HEK293 (cell line): Measurements from ENCODE around the gene SULT1A3.
"Not testable (repeated sequence)": the region's sequence is repeated elsewhere in the genome, so short reads cannot be mapped to it uniquely, and the experiment has no call there.

Experiments
- CTCF ChIA-PET: fragments of 350-600 bp; formaldehyde crosslinking; extraction: SDS; loops from one replicate; lab custom pipeline; 2021; ENCODE audit warnings: antibody characterized with exemption; lab: Yijun Ruan, JAX
- POLR2A ChIA-PET: fragments of 300-600 bp; formaldehyde crosslinking; extraction: SDS; loops from one replicate; lab custom pipeline; 2020; ENCODE audit warnings: antibody characterized with exemption, inconsistent platforms; lab: Yijun Ruan, JAX
- H3K27ac ChIP-seq: fragments of 200-500 bp; sonication (Bioruptor generic); 2 replicates; pipeline ENCODE4 v1.5.1; 2014; ENCODE audit warnings: low read depth, low read length, control low read depth, inconsistent platforms; ENCODE audit errors: extremely low read depth
- H3K36me3 ChIP-seq, 2 experiments: fragments of 200-500 bp in 1 of 2; sonication (Bioruptor generic) in 1 of 2; 1 replicate in 1 of 2; 2 replicates in 1 of 2; pipeline ENCODE4 v1.5.1; 2014 to 2017; ENCODE audit warnings: inconsistent platforms in 2 of 2, low read length in 2 of 2; ENCODE audit not compliant: control insufficient read depth in 2 of 2, insufficient read depth in 1 of 2
- H3K4me1 ChIP-seq: fragments of 200-500 bp; sonication (Bioruptor generic); 2 replicates; pipeline ENCODE4 v1.5.1; 2014; ENCODE audit warnings: mild to moderate bottlenecking, low read length, inconsistent platforms; ENCODE audit not compliant: control insufficient read depth, insufficient read depth
- H3K4me3 ChIP-seq: 2 replicates; pipeline ENCODE4 v1.5.1; 2011; ENCODE audit warnings: low read depth, mild to moderate bottlenecking, control low read depth, low read length, moderate library complexity
- H3K9me3 ChIP-seq: fragments of 200-500 bp; sonication (Bioruptor generic); 2 replicates; pipeline ENCODE4 v1.5.1; 2014; ENCODE audit warnings: low read depth, low read length, inconsistent platforms; ENCODE audit not compliant: control insufficient read depth, insufficient read depth
- GLI2 ChIP-seq: fragments of 450-650 bp; formaldehyde crosslinking; IDR thresholded peaks from 2 replicates; pipeline ENCODE4; 2017; ENCODE audit warnings: missing biosample characterization, missing genetic modification characterization, low read depth, borderline replicate concordance
- OSR2 ChIP-seq: fragments of 450-650 bp; formaldehyde crosslinking; IDR thresholded peaks from 2 replicates; pipeline ENCODE4 v1.5.1; 2016; ENCODE audit warnings: missing biosample characterization, missing genetic modification characterization
- PRDM1 ChIP-seq: fragments of 450-650 bp; formaldehyde crosslinking; IDR thresholded peaks from 2 replicates; pipeline ENCODE4; 2016; ENCODE audit warnings: missing biosample characterization, missing genetic modification characterization
- SP7 ChIP-seq: fragments of 450-650 bp; formaldehyde crosslinking; IDR thresholded peaks from 2 replicates; pipeline ENCODE4 v1.5.1; 2016; ENCODE audit warnings: missing biosample characterization, missing genetic modification characterization
- YY2 ChIP-seq: fragments of 450-650 bp; formaldehyde crosslinking; IDR thresholded peaks from 2 replicates; pipeline ENCODE4 v1.5.1; 2016; ENCODE audit warnings: missing biosample characterization, missing genetic modification characterization
- ZIC2 ChIP-seq: fragments of 450-650 bp; formaldehyde crosslinking; IDR thresholded peaks from 2 replicates; pipeline ENCODE4 v1.5.1; 2016; ENCODE audit warnings: missing biosample characterization, missing genetic modification characterization
- ZNF202 ChIP-seq: fragments of 450-650 bp; formaldehyde crosslinking; IDR thresholded peaks from 2 replicates; pipeline ENCODE4 v1.5.1; 2016; ENCODE audit warnings: missing biosample characterization, missing genetic modification characterization, borderline replicate concordance
- ZNF354C ChIP-seq: fragments of 450-650 bp; formaldehyde crosslinking; IDR thresholded peaks from 2 replicates; pipeline ENCODE4 v1.5.1; 2016; ENCODE audit warnings: missing biosample characterization, missing genetic modification characterization, low read depth, borderline replicate concordance
- ZNF426 ChIP-seq: fragments of 450-650 bp; formaldehyde crosslinking; IDR thresholded peaks from 2 replicates; pipeline ENCODE4 v1.5.1; 2017; ENCODE audit warnings: missing biosample characterization, missing genetic modification characterization, mild to moderate bottlenecking, inconsistent platforms, moderate library complexity
- ZNF658 ChIP-seq: fragments of 450-650 bp; formaldehyde crosslinking; IDR thresholded peaks from 2 replicates; pipeline ENCODE4; 2016; ENCODE audit warnings: missing biosample characterization, missing genetic modification characterization
- ZNF670 ChIP-seq: fragments of 450-650 bp; formaldehyde crosslinking; IDR thresholded peaks from 2 replicates; pipeline ENCODE4 v1.5.1; 2016; ENCODE audit warnings: missing biosample characterization, missing genetic modification characterization, low read depth
- TF ChIP-seq, protein P1 (sequence below): fragments of 450-650 bp; formaldehyde crosslinking; IDR thresholded peaks from 2 replicates; pipeline ENCODE4 v1.5.1; 2016; ENCODE audit warnings: missing biosample characterization, missing genetic modification characterization
- TF ChIP-seq, protein P2 (sequence below): fragments of 450-650 bp; formaldehyde crosslinking; IDR thresholded peaks from 2 replicates; pipeline ENCODE4 v1.5.1; 2017; ENCODE audit warnings: missing biosample characterization, missing genetic modification characterization
- TF ChIP-seq, protein P3 (sequence below): fragments of 450-650 bp; IDR thresholded peaks from 2 replicates; pipeline ENCODE4 v1.5.1; 2018; ENCODE audit warnings: missing biosample characterization, missing genetic modification characterization
- TF ChIP-seq, protein P4 (sequence below): fragments of 450-650 bp; formaldehyde crosslinking; IDR thresholded peaks from 2 replicates; pipeline ENCODE4 v1.5.1; 2016; ENCODE audit warnings: missing biosample characterization, missing genetic modification characterization
- TF ChIP-seq, protein P5 (sequence below): fragments of 450-650 bp; formaldehyde crosslinking; IDR thresholded peaks from 2 replicates; pipeline ENCODE4 v1.5.1; 2016; ENCODE audit warnings: missing biosample characterization, missing genetic modification characterization
- TF ChIP-seq, protein P6 (sequence below): fragments of 450-650 bp; formaldehyde crosslinking; IDR thresholded peaks from 2 replicates; pipeline ENCODE4 v1.5.1; 2016; ENCODE audit warnings: missing biosample characterization, missing genetic modification characterization

The SULT1A3 gene

DNA sequence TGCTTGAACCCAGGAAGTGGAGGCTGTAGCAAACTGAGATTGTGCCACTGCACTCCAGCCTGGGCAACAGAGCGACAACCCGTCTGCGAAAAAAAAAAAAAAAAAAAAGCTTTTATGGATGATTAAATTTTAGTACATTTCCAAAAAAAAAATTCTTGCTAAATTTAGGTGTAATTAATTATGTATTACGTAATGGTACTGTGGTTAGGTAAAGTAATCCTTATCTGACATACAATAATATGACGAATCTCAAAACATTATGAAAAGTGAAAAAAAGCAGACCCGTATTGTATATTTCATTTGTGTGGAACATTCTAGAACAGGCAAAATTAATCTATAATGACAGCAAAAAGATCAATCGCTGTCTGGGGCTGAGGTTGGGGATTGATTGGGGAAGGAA, 26.0 kb upstream of the SULT1A3 start:
- CTCF ChIA-PET, result no interaction called here

DNA sequence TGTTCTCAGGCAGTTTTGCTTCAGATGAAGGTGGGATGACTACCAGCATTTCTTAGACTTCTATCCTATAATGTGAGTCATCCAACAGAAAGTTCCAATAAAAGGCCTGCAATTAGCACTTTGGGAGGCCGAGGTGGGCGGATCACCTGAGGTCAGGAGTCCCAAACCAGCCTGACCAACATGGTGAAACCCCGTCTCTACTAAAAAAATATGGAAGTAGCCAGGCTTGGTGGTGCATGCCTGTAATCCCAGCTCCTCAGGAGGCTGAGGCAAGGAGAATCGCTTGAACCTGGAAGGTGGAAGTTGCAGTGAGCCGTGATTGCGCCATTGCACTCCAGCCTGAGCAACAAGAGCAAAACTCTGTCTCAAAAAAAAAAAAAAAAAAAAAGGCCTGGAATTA, 22.2 kb upstream of the SULT1A3 start:
- H3K9me3 ChIP-seq, H3K36me3 ChIP-seq, H3K4me3 ChIP-seq, POLR2A ChIA-PET, H3K27ac ChIP-seq, H3K4me1 ChIP-seq: not testable (repeated sequence)
- CTCF ChIA-PET, result interaction anchor here (0.6 kb wide), 1 partner anchor 83 kb away, joined by 3 read pairs; no protein-coding TSS in a partner anchor
- TF ChIP-seq SP7 (peak; percentile 50), PRDM1 (peak; percentile 60; the same call in 1 of the 2 replicates)

More for the DNA sequence above, 26.0 kb upstream of the SULT1A3 start:
- H3K36me3 ChIP-seq, result no peaks in the 10 kb centered on the region
- no peaks in the 10 kb centered on the region for H3K4me1 ChIP-seq
- H3K27ac ChIP-seq, result no peak overlapping the region
- TF ChIP-seq GLI2 (tag by site-specific recombination), result no peak
- TF ChIP-seq ZNF670 (tag by site-specific recombination), result no peak
- TF ChIP-seq ZNF658 (tag by site-specific recombination), result no peak
- no peak for TF ChIP-seq OSR2 (tag by site-specific recombination)
- no peak for TF ChIP-seq ZNF202 (tag by site-specific recombination)
- TF ChIP-seq, protein P1, sequence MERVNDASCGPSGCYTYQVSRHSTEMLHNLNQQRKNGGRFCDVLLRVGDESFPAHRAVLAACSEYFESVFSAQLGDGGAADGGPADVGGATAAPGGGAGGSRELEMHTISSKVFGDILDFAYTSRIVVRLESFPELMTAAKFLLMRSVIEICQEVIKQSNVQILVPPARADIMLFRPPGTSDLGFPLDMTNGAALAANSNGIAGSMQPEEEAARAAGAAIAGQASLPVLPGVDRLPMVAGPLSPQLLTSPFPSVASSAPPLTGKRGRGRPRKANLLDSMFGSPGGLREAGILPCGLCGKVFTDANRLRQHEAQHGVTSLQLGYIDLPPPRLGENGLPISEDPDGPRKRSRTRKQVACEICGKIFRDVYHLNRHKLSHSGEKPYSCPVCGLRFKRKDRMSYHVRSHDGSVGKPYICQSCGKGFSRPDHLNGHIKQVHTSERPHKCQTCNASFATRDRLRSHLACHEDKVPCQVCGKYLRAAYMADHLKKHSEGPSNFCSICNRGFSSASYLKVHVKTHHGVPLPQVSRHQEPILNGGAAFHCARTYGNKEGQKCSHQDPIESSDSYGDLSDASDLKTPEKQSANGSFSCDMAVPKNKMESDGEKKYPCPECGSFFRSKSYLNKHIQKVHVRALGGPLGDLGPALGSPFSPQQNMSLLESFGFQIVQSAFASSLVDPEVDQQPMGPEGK (tag by site-specific recombination), result no peak
- TF ChIP-seq, protein P2, sequence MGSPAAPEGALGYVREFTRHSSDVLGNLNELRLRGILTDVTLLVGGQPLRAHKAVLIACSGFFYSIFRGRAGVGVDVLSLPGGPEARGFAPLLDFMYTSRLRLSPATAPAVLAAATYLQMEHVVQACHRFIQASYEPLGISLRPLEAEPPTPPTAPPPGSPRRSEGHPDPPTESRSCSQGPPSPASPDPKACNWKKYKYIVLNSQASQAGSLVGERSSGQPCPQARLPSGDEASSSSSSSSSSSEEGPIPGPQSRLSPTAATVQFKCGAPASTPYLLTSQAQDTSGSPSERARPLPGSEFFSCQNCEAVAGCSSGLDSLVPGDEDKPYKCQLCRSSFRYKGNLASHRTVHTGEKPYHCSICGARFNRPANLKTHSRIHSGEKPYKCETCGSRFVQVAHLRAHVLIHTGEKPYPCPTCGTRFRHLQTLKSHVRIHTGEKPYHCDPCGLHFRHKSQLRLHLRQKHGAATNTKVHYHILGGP (tag by site-specific recombination), result no peak
- no peak for TF ChIP-seq ZNF426
- no peak for TF ChIP-seq PRDM1
- TF ChIP-seq ZIC2 (tag by site-specific recombination), result no peak
- TF ChIP-seq, protein P3, sequence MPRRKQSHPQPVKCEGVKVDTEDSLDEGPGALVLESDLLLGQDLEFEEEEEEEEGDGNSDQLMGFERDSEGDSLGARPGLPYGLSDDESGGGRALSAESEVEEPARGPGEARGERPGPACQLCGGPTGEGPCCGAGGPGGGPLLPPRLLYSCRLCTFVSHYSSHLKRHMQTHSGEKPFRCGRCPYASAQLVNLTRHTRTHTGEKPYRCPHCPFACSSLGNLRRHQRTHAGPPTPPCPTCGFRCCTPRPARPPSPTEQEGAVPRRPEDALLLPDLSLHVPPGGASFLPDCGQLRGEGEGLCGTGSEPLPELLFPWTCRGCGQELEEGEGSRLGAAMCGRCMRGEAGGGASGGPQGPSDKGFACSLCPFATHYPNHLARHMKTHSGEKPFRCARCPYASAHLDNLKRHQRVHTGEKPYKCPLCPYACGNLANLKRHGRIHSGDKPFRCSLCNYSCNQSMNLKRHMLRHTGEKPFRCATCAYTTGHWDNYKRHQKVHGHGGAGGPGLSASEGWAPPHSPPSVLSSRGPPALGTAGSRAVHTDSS (tag by site-specific recombination), result no peak
- H3K9me3 ChIP-seq, result no peaks in the 10 kb centered on the region
- POLR2A ChIA-PET, result interaction anchor here (0.6 kb wide), 1 partner anchor 525 kb away, joined by 6 read pairs; no protein-coding TSS in a partner anchor
- no peak overlapping the region for H3K4me3 ChIP-seq

DNA sequence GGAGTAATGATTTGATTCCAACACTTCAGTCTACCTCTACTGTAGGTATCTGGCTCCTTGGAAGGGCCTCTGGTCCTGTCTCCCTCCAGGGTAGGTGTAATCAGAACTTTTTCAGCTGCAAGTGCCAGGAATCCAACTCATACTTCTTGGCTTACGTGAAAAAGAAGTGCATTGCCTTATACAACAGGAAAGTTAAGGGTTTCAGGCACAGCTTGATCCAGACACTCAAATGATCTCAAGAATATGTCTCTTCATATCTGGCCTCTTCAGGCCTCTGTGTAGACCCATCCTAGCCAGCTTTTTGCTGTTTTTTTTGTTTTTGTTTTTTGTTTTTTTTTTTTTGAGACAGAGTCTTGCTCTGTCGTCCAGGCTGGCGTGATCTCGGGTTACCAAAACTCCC, 19.9 kb upstream of the SULT1A3 start:
- CTCF ChIA-PET, result interaction anchor here (0.6 to 1.6 kb wide), 4 partner anchors 14 to 88 kb away, joined by 3 to 4 read pairs (median 3); partner anchors contain the start of gene TBX6
- no peak overlapping the region for H3K27ac ChIP-seq
- TF ChIP-seq YY2 (tag by site-specific recombination) (no peak), ZNF354C (tag by site-specific recombination) (no peak)
- TF ChIP-seq, protein P4, sequence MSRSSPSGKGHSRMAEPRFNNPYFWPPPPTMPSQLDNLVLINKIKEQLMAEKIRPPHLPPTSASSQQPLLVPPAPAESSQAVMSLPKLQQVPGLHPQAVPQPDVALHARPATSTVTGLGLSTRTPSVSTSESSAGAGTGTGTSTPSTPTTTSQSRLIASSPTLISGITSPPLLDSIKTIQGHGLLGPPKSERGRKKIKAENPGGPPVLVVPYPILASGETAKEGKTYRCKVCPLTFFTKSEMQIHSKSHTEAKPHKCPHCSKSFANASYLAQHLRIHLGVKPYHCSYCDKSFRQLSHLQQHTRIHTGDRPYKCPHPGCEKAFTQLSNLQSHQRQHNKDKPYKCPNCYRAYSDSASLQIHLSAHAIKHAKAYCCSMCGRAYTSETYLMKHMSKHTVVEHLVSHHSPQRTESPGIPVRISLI (tag by site-specific recombination), result no peak
- TF ChIP-seq, protein P5, sequence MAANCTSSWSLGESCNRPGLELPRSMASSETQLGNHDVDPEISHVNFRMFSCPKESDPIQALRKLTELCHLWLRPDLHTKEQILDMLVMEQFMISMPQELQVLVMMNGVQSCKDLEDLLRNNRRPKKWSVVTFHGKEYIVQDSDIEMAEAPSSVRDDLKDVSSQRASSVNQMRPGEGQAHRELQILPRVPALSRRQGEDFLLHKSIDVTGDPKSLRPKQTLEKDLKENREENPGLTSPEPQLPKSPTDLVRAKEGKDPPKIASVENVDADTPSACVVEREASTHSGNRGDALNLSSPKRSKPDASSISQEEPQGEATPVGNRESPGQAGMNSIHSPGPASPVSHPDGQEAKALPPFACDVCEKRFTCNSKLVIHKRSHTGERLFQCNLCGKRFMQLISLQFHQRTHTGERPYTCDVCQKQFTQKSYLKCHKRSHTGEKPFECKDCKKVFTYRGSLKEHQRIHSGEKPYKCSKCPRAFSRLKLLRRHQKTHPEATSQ (tag by site-specific recombination), result no peak
- TF ChIP-seq, protein P6, sequence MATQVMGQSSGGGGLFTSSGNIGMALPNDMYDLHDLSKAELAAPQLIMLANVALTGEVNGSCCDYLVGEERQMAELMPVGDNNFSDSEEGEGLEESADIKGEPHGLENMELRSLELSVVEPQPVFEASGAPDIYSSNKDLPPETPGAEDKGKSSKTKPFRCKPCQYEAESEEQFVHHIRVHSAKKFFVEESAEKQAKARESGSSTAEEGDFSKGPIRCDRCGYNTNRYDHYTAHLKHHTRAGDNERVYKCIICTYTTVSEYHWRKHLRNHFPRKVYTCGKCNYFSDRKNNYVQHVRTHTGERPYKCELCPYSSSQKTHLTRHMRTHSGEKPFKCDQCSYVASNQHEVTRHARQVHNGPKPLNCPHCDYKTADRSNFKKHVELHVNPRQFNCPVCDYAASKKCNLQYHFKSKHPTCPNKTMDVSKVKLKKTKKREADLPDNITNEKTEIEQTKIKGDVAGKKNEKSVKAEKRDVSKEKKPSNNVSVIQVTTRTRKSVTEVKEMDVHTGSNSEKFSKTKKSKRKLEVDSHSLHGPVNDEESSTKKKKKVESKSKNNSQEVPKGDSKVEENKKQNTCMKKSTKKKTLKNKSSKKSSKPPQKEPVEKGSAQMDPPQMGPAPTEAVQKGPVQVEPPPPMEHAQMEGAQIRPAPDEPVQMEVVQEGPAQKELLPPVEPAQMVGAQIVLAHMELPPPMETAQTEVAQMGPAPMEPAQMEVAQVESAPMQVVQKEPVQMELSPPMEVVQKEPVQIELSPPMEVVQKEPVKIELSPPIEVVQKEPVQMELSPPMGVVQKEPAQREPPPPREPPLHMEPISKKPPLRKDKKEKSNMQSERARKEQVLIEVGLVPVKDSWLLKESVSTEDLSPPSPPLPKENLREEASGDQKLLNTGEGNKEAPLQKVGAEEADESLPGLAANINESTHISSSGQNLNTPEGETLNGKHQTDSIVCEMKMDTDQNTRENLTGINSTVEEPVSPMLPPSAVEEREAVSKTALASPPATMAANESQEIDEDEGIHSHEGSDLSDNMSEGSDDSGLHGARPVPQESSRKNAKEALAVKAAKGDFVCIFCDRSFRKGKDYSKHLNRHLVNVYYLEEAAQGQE (tag by site-specific recombination), result no peak
- peaks cover 4% of the 10 kb centered on the region; the same call in 1 of the 2 replicates for H3K4me1 ChIP-seq
- H3K36me3 ChIP-seq, result no peaks in the 10 kb centered on the region
- no peak overlapping the region for H3K4me3 ChIP-seq
- no peaks in the 10 kb centered on the region for H3K9me3 ChIP-seq
- POLR2A ChIA-PET, result interaction anchor here (1.0 to 1.3 kb wide), 2 partner anchors 67 to 87 kb away, joined by 3 to 8 read pairs; partner anchors contain the start of gene TBX6
